Stimulated activated CD8-positive, alpha-beta memory T cell treated with anti-CD3 and anti-CD28 coated beads, Interleukin-4, amount 100 ng/mL, for 1 hour (primary cell): Measurements from ENCODE around the gene MAP4K4.

ENCODE experiments used
- DNase-seq, 2 donors: peaks; one replicate each; pipeline ENCODE4 v3.0.0-alpha.2; 2020; ENCODE audit warnings: low read depth in 2 of 2, low spot score in 1 of 2

Gene MAP4K4

GRCh38 chr2:101860782-101861181 lies 163.3 kb downstream of the MAP4K4 start:
- no peak for DNase-seq

DNA sequence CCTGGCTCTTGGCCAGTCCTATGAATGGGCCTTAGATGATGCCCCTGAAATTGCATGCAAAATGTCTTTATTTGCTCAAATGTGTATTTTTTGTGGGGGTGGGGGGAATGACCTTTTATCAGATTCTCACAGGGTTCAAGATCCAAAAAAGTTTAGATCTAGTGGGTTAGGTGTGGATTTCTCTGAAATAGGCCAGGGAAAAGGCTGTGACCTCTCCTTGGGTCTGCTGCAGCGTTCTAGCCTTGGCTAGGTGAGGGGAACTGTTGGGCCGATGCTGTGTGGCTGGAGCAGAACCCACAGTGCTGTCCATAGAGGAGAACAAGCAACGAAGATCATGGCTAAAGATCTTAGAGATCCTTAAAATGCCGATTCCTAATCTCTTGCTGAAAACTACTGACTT lies 163.9 kb downstream of the MAP4K4 start:
- no peak for DNase-seq

DNA sequence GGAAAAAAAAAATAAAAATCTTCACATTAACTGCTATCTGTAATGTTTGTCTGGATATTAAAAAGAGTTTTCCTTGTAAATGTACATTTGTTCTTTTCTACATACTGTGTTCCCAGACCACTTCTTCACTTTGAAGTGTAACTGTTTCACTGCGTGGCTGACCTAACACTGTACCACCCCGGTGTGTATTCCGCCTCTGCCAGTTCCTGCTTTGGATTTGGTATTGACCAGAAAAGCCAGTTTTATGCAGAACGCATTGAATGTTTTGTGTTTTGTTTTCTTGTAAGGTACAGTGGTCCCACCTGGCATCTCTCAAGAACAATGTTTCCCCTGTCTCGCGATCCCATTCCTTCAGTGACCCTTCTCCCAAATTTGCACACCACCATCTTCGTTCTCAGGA lies 166.0 kb downstream of the MAP4K4 start:
- DNase-seq = no peak

DNA sequence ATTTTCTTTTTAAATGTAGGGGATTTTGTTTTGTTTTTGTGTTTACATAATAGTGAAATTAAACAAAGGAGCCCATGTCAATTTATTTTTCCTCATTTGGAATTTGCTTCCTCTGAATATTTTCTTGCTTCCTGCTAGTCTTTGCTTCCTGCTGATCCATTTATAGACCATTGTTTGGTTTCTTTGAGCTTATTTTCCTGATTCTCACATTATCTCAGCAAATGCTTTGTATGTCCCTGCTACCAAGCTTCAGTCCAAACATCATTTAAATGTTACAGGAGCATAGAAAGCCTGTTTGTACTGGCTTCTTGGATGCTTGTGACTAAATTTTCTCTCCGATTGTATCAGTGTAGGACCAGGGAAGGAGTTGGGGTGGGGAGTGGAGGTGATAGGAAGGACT lies 166.9 kb downstream of the MAP4K4 start:
- no peak for DNase-seq

DNA sequence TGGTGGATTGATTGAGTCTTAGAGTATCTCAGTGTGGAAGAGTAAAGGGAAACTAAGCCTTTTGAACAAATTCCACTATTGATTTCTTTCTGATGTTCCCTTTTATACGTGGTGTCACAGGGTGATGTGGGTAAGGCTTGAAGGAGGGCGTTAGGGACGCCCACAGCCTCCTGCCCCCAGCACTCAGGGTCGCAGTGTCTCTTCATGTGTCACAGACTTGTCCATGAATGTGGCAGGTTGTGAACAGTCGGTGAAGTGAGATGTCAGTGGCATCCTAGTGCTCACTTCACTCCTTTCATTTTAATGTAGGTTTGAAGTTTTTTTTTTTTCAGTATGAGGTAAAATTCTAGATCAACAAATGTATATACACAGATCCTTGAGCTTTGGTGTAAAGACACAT lies 171.0 kb downstream of the MAP4K4 start:
- no peak for DNase-seq

- no peak for DNase-seq
These were observed 172.0 kb downstream of the MAP4K4 start for GRCh38 chr2:101869527-101869926.

- no peak for DNase-seq
These were observed 172.9 kb downstream of the MAP4K4 start for GRCh38 chr2:101870444-101870843.

DNA sequence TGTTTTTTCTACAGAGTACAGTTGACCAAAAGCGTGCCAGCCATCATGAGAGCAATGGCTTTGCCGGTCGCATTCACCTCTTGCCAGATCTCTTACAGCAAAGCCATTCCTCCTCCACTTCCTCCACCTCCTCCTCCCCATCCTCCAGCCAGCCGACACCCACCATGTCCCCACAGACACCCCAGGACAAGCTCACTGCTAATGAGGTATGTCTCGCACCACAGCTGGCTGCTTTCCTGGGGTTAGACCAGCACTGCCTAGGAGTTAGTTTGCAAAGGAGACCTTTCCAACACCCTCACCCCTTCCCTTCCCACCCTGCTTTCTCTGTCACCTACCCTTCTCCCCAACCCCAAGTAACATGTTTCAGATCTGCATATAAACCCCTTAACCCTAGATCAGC lies 174.0 kb downstream of the MAP4K4 start:
- DNase-seq = no peak

DNA sequence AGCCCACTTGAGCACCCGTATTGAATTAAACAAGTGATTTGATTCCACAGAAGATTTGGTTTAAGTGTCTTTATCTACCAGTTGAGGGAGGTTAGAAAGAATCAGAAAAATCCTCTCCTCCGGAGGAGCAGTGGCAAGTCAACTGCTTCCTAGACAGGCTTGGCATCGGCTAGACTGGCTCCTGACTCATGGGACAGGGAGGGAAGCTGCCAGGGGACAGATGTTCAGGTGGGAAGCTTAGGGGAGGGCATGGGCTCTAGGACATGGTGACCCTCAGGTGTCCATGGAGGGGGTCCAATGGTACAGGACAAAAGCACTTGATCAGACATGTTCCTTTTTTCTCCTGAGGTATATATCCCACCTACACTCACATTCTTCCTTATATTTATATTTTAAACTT lies 175.0 kb downstream of the MAP4K4 start:
- no peak for DNase-seq

DNA sequence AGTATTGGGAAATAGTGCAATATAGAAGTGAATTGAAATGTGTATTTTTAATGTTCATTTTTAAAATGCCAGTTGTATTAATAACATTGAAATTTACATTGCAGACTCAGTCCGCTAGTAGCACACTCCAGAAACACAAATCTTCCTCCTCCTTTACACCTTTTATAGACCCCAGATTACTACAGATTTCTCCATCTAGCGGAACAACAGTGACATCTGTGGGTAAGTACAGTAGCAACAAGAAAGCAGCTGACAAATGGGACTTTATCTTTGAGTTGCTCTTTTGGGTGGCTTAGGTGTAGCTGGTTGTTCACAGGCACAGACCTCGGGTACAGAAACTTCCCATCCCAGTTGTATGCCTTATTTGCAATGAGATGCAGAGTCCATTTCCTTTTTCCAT lies 176.0 kb downstream of the MAP4K4 start:
- no peak for DNase-seq

GRCh38 chr2:101874069-101874468 lies 176.6 kb downstream of the MAP4K4 start:
- DNase-seq = no peak

DNA sequence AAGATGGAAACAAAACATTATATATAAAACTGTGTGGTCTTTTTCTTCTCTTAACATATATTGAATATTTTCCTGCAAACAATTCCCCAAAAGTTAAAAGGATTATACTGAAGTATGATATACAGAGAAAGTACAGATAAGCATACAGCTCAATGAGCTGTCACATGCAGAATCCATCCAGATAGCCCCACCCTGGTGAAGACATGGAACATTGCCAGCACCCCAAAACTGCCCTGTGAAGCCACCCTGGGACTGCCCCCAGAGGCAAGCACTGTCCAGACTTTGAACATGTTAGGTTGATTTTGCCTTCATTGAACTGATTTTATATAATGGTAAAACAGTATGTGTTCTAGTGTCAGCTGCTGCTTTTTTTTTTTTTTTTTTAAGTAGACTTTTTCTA lies 182.0 kb downstream of the MAP4K4 start:
- no peak for DNase-seq

GRCh38 chr2:101881131-101881530 lies 183.6 kb downstream of the MAP4K4 start:
- DNase-seq = no peak

- DNase-seq = no peak
These were observed 185.3 kb downstream of the MAP4K4 start for GRCh38 chr2:101882769-101883307.

- DNase-seq = no peak
These were observed 186.4 kb downstream of the MAP4K4 start for GRCh38 chr2:101883860-101884259.

- DNase-seq = no peak
These were observed 186.9 kb downstream of the MAP4K4 start for GRCh38 chr2:101884423-101884822.

- no peak for DNase-seq
These were observed 189.8 kb downstream of the MAP4K4 start for GRCh38 chr2:101887328-101887727.

- no peak for DNase-seq
These were observed 192.1 kb downstream of the MAP4K4 start for GRCh38 chr2:101889460-101890098.

- DNase-seq = no peak
These were observed 194.9 kb downstream of the MAP4K4 start for GRCh38 chr2:101892377-101892776.

- DNase-seq = no peak
These were observed 196.3 kb downstream of the MAP4K4 start for GRCh38 chr2:101893681-101894381.

- no peak for DNase-seq
These were observed 197.5 kb downstream of the MAP4K4 start for GRCh38 chr2:101895039-101895438.

- DNase-seq = no peak
These were observed 198.4 kb downstream of the MAP4K4 start for GRCh38 chr2:101895819-101896322.

GRCh38 chr2:101897301-101897700 lies 199.8 kb downstream of the MAP4K4 start:
- no peak for DNase-seq
